Pulmonary artery endothelial cell (primary cell): Measurements from ENCODE around the gene COMMD4. TPM values are rescaled to one million over a fixed set of nuclear protein-coding genes. Genes with fewer than 3 reads are reported as not detected.
"Not testable (repeated sequence)": the region's sequence is repeated elsewhere in the genome, so short reads cannot be mapped to it uniquely, and the experiment has no call there.

ENCODE experiments used
- DNase-seq: peaks from one replicate; pipeline ENCODE4 v3.0.0-alpha.2; 2011; ENCODE audit warnings: low read depth, low spot score
- total RNA-seq: library from RNA; depleted of rRNA; stranded (reverse); fragments of >200 nt; gene quantifications from 2 replicates; pipeline ENCODE4 v1.2.3, GENCODE V29; 2014

Gene COMMD4
- total RNA-seq, 1 donor from 2014 or later, result 81.1 TPM

DNA sequence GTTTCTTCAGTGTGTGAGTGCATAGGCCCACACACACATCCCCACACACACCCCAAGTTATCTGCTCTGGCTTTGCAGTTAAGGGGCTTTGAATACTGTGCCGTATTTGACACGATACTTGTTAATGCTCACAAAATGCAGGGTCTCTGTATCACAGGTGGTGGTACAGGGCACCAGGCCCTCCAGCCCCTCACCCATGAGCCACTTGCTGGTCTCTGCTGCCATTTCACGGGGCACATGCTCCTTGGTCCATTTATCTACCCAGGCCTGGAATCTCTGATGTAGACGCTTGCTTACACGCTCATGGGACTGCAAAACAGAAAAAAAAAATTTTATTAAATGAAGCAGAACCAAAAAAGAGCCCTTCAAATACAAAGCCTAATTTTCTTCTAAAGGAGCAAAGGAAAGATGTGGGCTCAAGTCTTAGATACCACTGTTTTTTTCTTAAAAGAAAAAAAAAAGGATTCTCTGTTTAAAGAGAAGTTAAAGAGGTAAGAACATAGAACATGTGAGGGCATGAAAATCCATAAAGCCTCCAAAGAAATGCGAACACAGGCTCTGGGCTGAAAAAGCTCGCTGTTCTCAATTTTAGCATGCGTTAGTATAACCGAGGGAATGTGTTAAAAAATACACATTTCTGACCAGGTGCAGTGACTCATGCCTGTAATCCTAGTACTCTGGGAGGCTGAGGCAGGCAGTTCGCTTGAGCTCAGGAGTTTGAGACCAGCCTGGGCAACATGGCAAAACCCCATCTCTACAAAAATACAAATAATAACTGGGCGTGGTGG is 36.2 kb downstream of the COMMD4 start:
- no peak for DNase-seq

DNA sequence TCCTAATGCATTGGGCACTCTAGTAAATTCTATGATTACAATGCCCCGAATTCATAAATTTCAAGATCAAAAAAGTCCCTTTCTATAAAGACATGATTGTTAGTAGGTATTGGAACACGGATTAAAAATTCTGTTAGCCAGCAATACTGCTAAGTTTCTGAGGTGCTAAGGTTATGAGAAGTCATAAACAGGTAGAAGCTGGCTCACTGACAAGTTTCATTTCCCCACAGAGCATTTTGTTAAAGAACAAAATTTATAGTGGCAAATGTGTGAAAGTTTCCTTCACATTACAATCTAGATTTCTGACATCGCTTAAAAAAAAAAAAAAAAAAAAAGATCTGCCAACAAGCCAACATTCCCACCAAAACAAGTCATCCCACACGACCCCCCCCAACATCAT is 44.9 kb downstream of the COMMD4 start:
- DNase-seq, result no peak

DNA sequence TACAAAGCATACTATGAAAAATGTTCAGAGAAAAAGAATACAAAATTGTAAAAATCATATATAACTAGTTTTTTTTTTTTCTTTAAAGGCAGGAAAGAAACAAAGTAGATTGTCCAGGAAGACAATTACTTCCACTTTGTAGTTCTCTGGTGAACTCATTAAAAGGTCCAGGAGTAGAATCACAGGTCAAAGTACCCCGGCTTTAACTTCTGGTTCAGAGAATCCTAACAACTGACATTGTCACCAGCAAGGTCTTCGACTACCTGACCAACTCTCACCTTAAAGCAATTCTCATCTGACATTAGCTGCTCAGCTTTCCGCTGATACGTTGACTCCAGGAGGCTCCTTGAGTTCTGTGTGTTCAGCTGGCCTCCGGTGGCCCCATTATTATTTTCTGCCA is 48.1 kb downstream of the COMMD4 start:
- DNase-seq, result not testable (repeated sequence)

Other genes with a start within 250 kb of the COMMD4 start
- gene C15orf39, start 134.2 kb upstream of the COMMD4 start, total RNA-seq, result 4.1 and 6.4 TPM in 2 replicates
- gene GOLGA6C, start 77.7 kb upstream of the COMMD4 start, total RNA-seq, result not detected in 2 replicates
- gene GOLGA6D, start 53.2 kb upstream of the COMMD4 start, total RNA-seq, result not detected in 2 replicates
- gene NEIL1, start 11.0 kb downstream of the COMMD4 start, total RNA-seq, result 9.6 and 10.6 TPM in 2 replicates
- 118 and 136 TPM in 2 replicates for gene MAN2C1, start 32.5 kb downstream of the COMMD4 start, total RNA-seq
- gene SIN3A, start 115.6 kb downstream of the COMMD4 start, total RNA-seq, result 20.8 and 25.7 TPM in 2 replicates
- gene PTPN9, start 243.3 kb downstream of the COMMD4 start, total RNA-seq, result 21.3 and 24.8 TPM in 2 replicates